HG02981 (cell line): ENCODE data around the gene FDX1.

Source experiments
- ATAC-seq: cut with Tn5 transposase; IDR thresholded peaks from one replicate; pipeline ENCODE4 v1.9.1; 2021; ENCODE audit warnings: mild to moderate bottlenecking, moderate library complexity; ENCODE audit not compliant: unreplicated experiment

FDX1 gene

GRCh38 chr11:110505528-110506284, 76.0 kb downstream of the FDX1 start:
- no peak for ATAC-seq

GRCh38 chr11:110507328-110507727, 77.6 kb downstream of the FDX1 start:
- no peak for ATAC-seq

- no peak for ATAC-seq
Measured at GRCh38 chr11:110508786-110509185, 79.0 kb downstream of the FDX1 start.

- no peak for ATAC-seq
Measured at GRCh38 chr11:110509472-110509871, 79.7 kb downstream of the FDX1 start.

- ATAC-seq: no peak
Measured at GRCh38 chr11:110512026-110512425, 82.3 kb downstream of the FDX1 start.

- ATAC-seq: no peak
Measured at GRCh38 chr11:110513259-110513801, 83.6 kb downstream of the FDX1 start.

- no peak for ATAC-seq
Measured at GRCh38 chr11:110513846-110514437, 84.2 kb downstream of the FDX1 start.
